K562 (cell line): Measurements from ENCODE around the gene C4orf46. TPM values are rescaled to one million over a fixed set of nuclear protein-coding genes. Genes with fewer than 3 reads are reported as not detected.
A peak's percentile ranks its signal among the peaks of the same experiment; 100 is the strongest.

Experiments used
- BRD4 ChIP-seq: fragments of 200-600 bp; sonication (generic); IDR thresholded peaks from 2 replicates; pipeline ENCODE4 v1.6.1; 2017; ENCODE audit warnings: inconsistent platforms
- CCAR2 ChIP-seq: fragments of 200-400 bp; formaldehyde crosslinking; IDR thresholded peaks from 2 replicates; pipeline ENCODE4 v1.6.1; 2017; ENCODE audit warnings: mild to moderate bottlenecking, low read depth, low read length
- CREM ChIP-seq: IDR thresholded peaks from 2 replicates; pipeline ENCODE4 v1.6.1; 2014; ENCODE audit warnings: antibody characterized with exemption, low read depth
- EGR1 ChIP-seq: fragments of 450-650 bp; conservative IDR thresholded peaks from 2 replicates; pipeline ENCODE4 v1.6.1; 2017; ENCODE audit warnings: mild to moderate bottlenecking
- HCFC1 ChIP-seq: IDR thresholded peaks from 2 replicates; pipeline ENCODE4 v1.6.1; 2012; ENCODE audit warnings: low read depth, low read length, improper control_type of control experiment
- JUNB ChIP-seq: fragments of 450-650 bp; formaldehyde crosslinking; conservative IDR thresholded peaks from 2 replicates; pipeline ENCODE4 v1.4.0; 2020; ENCODE audit warnings: mild to moderate bottlenecking
- MTA3 ChIP-seq: fragments of 450-650 bp; formaldehyde crosslinking; IDR thresholded peaks from 2 replicates; pipeline ENCODE4 v1.6.1; 2017; ENCODE audit warnings: mild to moderate bottlenecking, borderline replicate concordance
- NONO ChIP-seq, 2 experiments: fragments of 200-400 bp in 1 of 2; fragments of 450-650 bp in 1 of 2; formaldehyde crosslinking in 1 of 2; IDR thresholded peaks; 2 replicates each; pipeline ENCODE4 v1.6.1; 2017; ENCODE audit warnings: low read depth in 2 of 2, mild to moderate bottlenecking in 2 of 2, moderate library complexity in 2 of 2, low read length in 1 of 2
- POLR3G ChIP-seq: IDR thresholded peaks from 2 replicates; pipeline ENCODE4 v1.6.1; 2011; ENCODE audit not compliant: insufficient read length, insufficient replicate concordance; ENCODE audit errors: extremely low read depth
- RBBP5 ChIP-seq: fragments of 200-600 bp; sonication (generic); IDR thresholded peaks from 2 replicates; pipeline ENCODE4 v1.6.1; 2012; ENCODE audit warnings: borderline replicate concordance, mild to moderate bottlenecking, low read length, control low read depth, inconsistent platforms; ENCODE audit not compliant: insufficient read depth, poor library complexity, severe bottlenecking
- THRAP3 ChIP-seq: fragments of 450-650 bp; IDR thresholded peaks from 2 replicates; pipeline ENCODE4 v1.6.1; 2016; ENCODE audit warnings: mild to moderate bottlenecking, inconsistent platforms, borderline replicate concordance
- TRIM25 ChIP-seq: fragments of 450-650 bp; IDR thresholded peaks from 2 replicates; pipeline ENCODE4 v1.7.0; 2016; ENCODE audit warnings: borderline replicate concordance
- ZC3H11A ChIP-seq: IDR thresholded peaks from 2 replicates; pipeline ENCODE4 v1.6.1; 2012; ENCODE audit warnings: low read depth, low read length, improper control_type of control experiment
- ZNF316 ChIP-seq: fragments of 450-650 bp; IDR thresholded peaks from 2 replicates; pipeline ENCODE4 v1.6.1; 2016
- ZNF655 ChIP-seq: fragments of 250-450 bp; sonication (Bioruptor Pico); IDR thresholded peaks from 2 replicates; pipeline ENCODE4 v1.5.0; 2021
- polyA plus RNA-seq, 8 experiments: library from polyadenylated mRNA; depleted of rRNA in 4 of 8; stranded (reverse) in 5 of 8; unstranded in 3 of 8; fragments of >200 nt; fragmentation: Nextera tagmentation in 2 of 8; fragmentation: Illumina TruSeq in 1 of 8; extraction: Ambion mirVana in 2 of 8; extraction: Trizol in 1 of 8; gene quantifications; 2 replicates each; pipeline versions ENCODE4 v1.2.1 to v1.2.3, GENCODE V29; 2011 to 2014; ENCODE audit warnings: inconsistent platforms in 1 of 8, missing spikeins in 1 of 8
- total RNA-seq, 7 experiments: library from RNA; depleted of rRNA in 6 of 7; stranded (reverse); fragments of >200 nt in 6 of 7; fragmentation: Illumina TruSeq in 2 of 7; extraction: Trizol in 2 of 7; gene quantifications; 2 replicates each; pipeline versions ENCODE4 v1.2.1 to v1.2.3, GENCODE V29; 2011 to 2021; ENCODE audit warnings: low replicate concordance in 1 of 7
- TF ChIP-seq, protein P1 (sequence below): fragments of 450-650 bp; conservative IDR thresholded peaks from 2 replicates; pipeline ENCODE4 v1.6.1; 2016; ENCODE audit warnings: missing genetic modification characterization, low read depth, mild to moderate bottlenecking, control low read depth, missing compliant biosample characterization
- TF ChIP-seq, protein P2 (sequence below): fragments of 150-350 bp; IDR thresholded peaks from 2 replicates; pipeline ENCODE4 v1.6.1; 2014; ENCODE audit warnings: low read depth, mild to moderate bottlenecking, low read length, borderline replicate concordance
- TF ChIP-seq, protein P3 (sequence below): sonication (generic); formaldehyde crosslinking; IDR thresholded peaks from 2 replicates; pipeline ENCODE4 v1.9.0; 2022; ENCODE audit warnings: mild to moderate bottlenecking, missing genetic modification reagents

Gene C4orf46
- total and polyA plus RNA-seq, 9 of the 15 experiments (the other 6 are each of a cell fraction or from before 2014, with no cell fraction given), result 9.7 to 24.4 (median 17.0) TPM

DNA sequence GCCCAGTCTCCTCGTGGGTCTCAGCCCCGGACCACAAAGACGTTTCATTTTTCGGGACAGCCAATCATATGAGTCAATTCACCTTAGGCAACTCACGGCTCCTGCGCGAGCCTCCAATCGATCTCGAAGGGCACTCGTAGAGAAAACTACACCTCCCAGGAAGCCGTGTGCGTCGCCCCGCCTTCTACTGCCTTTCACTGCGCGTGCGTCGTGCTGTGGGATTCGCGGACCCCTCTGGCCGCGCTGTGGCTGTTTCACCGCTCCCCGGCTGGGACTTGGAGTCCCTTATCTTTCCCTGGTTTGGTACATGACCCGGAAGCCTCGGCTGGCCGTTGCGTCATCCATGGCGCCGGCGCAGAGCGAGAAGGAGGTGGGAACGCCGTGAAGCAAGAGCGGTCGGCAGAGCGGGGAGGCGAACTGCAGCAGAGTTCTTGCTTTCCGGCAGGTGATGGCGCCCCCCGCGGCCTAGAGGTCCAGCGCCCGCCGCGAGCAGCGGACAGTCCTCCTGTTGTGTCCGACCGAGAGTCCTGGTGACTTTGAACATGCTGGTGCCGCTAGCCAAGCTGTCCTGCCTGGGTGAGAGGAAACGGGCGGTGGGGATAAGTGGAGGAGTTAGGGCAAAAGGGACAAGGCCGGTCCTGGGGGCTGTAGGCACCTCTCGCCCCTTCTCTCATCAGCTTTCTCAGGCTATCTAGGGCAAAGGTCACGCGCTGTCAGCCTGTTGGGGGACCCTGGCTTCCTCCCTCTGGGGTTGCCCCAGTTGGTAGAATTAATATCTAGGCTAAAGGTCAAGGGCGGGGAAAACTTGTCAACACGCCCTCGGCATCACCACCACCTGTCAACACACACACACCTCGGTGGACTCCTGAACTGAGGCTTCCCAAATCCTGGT is 474 bp upstream of the C4orf46 start, which contains the start of gene ETFDH (continued):
- 0 out of 2 replicates have a peak, but pooled peaks have one; percentile 43 for TF ChIP-seq JUNB
- TF ChIP-seq, protein P1, sequence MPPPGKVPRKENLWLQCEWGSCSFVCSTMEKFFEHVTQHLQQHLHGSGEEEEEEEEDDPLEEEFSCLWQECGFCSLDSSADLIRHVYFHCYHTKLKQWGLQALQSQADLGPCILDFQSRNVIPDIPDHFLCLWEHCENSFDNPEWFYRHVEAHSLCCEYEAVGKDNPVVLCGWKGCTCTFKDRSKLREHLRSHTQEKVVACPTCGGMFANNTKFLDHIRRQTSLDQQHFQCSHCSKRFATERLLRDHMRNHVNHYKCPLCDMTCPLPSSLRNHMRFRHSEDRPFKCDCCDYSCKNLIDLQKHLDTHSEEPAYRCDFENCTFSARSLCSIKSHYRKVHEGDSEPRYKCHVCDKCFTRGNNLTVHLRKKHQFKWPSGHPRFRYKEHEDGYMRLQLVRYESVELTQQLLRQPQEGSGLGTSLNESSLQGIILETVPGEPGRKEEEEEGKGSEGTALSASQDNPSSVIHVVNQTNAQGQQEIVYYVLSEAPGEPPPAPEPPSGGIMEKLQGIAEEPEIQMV (tag), result peak; percentile 99
- TF ChIP-seq MTA3, result peak; percentile 68; the same call in 1 of the 2 replicates
- no peak for TF ChIP-seq CCAR2
- no peak for TF ChIP-seq ZC3H11A
- peak; percentile 95 for TF ChIP-seq HCFC1
- peak; percentile 66 for TF ChIP-seq RBBP5
- TF ChIP-seq THRAP3, result no peak
- TF ChIP-seq, protein P2, sequence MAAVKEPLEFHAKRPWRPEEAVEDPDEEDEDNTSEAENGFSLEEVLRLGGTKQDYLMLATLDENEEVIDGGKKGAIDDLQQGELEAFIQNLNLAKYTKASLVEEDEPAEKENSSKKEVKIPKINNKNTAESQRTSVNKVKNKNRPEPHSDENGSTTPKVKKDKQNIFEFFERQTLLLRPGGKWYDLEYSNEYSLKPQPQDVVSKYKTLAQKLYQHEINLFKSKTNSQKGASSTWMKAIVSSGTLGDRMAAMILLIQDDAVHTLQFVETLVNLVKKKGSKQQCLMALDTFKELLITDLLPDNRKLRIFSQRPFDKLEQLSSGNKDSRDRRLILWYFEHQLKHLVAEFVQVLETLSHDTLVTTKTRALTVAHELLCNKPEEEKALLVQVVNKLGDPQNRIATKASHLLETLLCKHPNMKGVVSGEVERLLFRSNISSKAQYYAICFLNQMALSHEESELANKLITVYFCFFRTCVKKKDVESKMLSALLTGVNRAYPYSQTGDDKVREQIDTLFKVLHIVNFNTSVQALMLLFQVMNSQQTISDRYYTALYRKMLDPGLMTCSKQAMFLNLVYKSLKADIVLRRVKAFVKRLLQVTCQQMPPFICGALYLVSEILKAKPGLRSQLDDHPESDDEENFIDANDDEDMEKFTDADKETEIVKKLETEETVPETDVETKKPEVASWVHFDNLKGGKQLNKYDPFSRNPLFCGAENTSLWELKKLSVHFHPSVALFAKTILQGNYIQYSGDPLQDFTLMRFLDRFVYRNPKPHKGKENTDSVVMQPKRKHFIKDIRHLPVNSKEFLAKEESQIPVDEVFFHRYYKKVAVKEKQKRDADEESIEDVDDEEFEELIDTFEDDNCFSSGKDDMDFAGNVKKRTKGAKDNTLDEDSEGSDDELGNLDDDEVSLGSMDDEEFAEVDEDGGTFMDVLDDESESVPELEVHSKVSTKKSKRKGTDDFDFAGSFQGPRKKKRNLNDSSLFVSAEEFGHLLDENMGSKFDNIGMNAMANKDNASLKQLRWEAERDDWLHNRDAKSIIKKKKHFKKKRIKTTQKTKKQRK, result 0 out of 2 replicates have a peak, but pooled peaks have one; percentile 15
- TF ChIP-seq BRD4, result no peak
- no peak for TF ChIP-seq TRIM25
- TF ChIP-seq CREM, result peak; percentile 97
- TF ChIP-seq EGR1, result 0 out of 2 replicates have a peak, but pooled peaks have one; percentile 13
- no peak for TF ChIP-seq POLR3G
- TF ChIP-seq, protein P3, sequence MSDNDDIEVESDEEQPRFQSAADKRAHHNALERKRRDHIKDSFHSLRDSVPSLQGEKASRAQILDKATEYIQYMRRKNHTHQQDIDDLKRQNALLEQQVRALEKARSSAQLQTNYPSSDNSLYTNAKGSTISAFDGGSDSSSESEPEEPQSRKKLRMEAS (CRISPR knock-in tag), result no peak; the same call in none of the 2 replicates
- TF ChIP-seq NONO (IDR thresholded peaks at IDR 0.05; ENCODE audit: low read depth in 2 of 2, low read length in 1 of 2), result peak in 1 of 2 experiments; percentile 72; a peak in 1 of 4 replicates
- TF ChIP-seq ZNF655, result no peak
- TF ChIP-seq ZNF316, result no peak
